Right renal pelvis (tissue), 4 donors: ENCODE measurements around the gene ITGA11. TPM values are rescaled to one million over a fixed set of nuclear protein-coding genes. Genes with fewer than 3 reads are reported as not detected.

Experiments used
- DNase-seq, 4 donors: peaks; one replicate each; pipeline ENCODE4 v3.0.0-alpha.2; 2013; ENCODE audit warnings: low read depth in 4 of 4, low spot score in 3 of 4, missing footprints in 1 of 4
- polyA plus RNA-seq, 4 donors: library from polyadenylated mRNA; unstranded; fragments of 120-200 nt; gene quantifications; one replicate each; pipeline ENCODE4 v1.2.1, GENCODE V29; 2013; ENCODE audit not compliant: insufficient read length in 4 of 4

Gene ITGA11
- polyA plus RNA-seq, 4 donors = 3.0 to 5.4 (median 4.2) TPM

- no peak for DNase-seq
These were observed 52.8 kb downstream of the ITGA11 start for GRCh38 chr15:68379058-68379758.

GRCh38 chr15:68378595-68378994 is 53.4 kb downstream of the ITGA11 start:
- DNase-seq = no peak

- no peak for DNase-seq
These were observed 54.2 kb downstream of the ITGA11 start for GRCh38 chr15:68377766-68378165.

- DNase-seq = no peak
These were observed 55.4 kb downstream of the ITGA11 start for GRCh38 chr15:68376447-68377060.

- DNase-seq = no peak
These were observed 56.2 kb downstream of the ITGA11 start for GRCh38 chr15:68375716-68376220.

GRCh38 chr15:68375191-68375631 is 56.8 kb downstream of the ITGA11 start:
- DNase-seq = no peak

GRCh38 chr15:68374168-68374745 is 57.7 kb downstream of the ITGA11 start:
- no peak for DNase-seq

- no peak for DNase-seq
These were observed 58.9 kb downstream of the ITGA11 start for GRCh38 chr15:68373028-68373427.

- DNase-seq = no peak
These were observed 59.6 kb downstream of the ITGA11 start for GRCh38 chr15:68372291-68372811.

- DNase-seq = no peak
These were observed 60.1 kb downstream of the ITGA11 start for GRCh38 chr15:68371851-68372250.

- no peak for DNase-seq
These were observed 60.8 kb downstream of the ITGA11 start for GRCh38 chr15:68371160-68371559.

- no peak for DNase-seq
These were observed 61.2 kb downstream of the ITGA11 start for GRCh38 chr15:68370768-68371151.

- no peak for DNase-seq
These were observed 61.8 kb downstream of the ITGA11 start for GRCh38 chr15:68369931-68370767.

- no peak for DNase-seq
These were observed 63.1 kb downstream of the ITGA11 start for GRCh38 chr15:68368731-68369435.

GRCh38 chr15:68367992-68368391 is 64.0 kb downstream of the ITGA11 start:
- DNase-seq = no peak

GRCh38 chr15:68367226-68367625 is 64.7 kb downstream of the ITGA11 start:
- DNase-seq = no peak

- DNase-seq = no peak
These were observed 65.6 kb downstream of the ITGA11 start for GRCh38 chr15:68366314-68366713.

GRCh38 chr15:68365770-68366169 is 66.2 kb downstream of the ITGA11 start:
- DNase-seq = no peak

- DNase-seq = no peak
These were observed 66.7 kb downstream of the ITGA11 start for GRCh38 chr15:68365140-68365745.

- no peak for DNase-seq
These were observed 67.3 kb downstream of the ITGA11 start for GRCh38 chr15:68364660-68365035.
